GM12878 (cell line): ENCODE measurements around the gene MTA3. TPM values are rescaled to one million over a fixed set of nuclear protein-coding genes. Genes with fewer than 3 reads are reported as not detected.
A peak's percentile ranks its signal among the peaks of the same experiment; 100 is the strongest.

Experiments
- CBX5 ChIP-seq: sonication (generic); IDR thresholded peaks from 2 replicates; pipeline ENCODE4 v1.6.1; 2016; ENCODE audit warnings: low read depth, moderate library complexity, mild to moderate bottlenecking, inconsistent platforms
- DPF2 ChIP-seq: fragments of 450-650 bp; IDR thresholded peaks from 2 replicates; pipeline ENCODE4 v1.6.1; 2017; ENCODE audit warnings: mild to moderate bottlenecking
- EP300 ChIP-seq, 2 experiments: fragments of 150-350 bp in 1 of 2; IDR thresholded peaks; 2 replicates each; pipeline ENCODE4 v1.6.1; 2011 to 2012; ENCODE audit warnings: low read depth in 2 of 2, low read length in 2 of 2, borderline replicate concordance in 1 of 2, improper control_type of control experiment in 1 of 2, inconsistent platforms in 1 of 2; ENCODE audit not compliant: control insufficient read depth in 1 of 2
- MEF2B ChIP-seq: fragments of 450-650 bp; IDR thresholded peaks from 2 replicates; pipeline ENCODE4 v1.6.1; 2018; ENCODE audit warnings: mild to moderate bottlenecking, moderate library complexity; ENCODE audit not compliant: partially characterized antibody, poor library complexity, severe bottlenecking
- MXI1 ChIP-seq: fragments of 150-350 bp; IDR thresholded peaks from 2 replicates; pipeline ENCODE4 v1.6.1; 2011; ENCODE audit warnings: low read depth, mild to moderate bottlenecking, inconsistent platforms, low read length, improper control_type of control experiment
- NBN ChIP-seq: fragments of 450-650 bp; IDR thresholded peaks from 2 replicates; pipeline ENCODE4 v1.6.1; 2016
- NFIC ChIP-seq: IDR thresholded peaks from 2 replicates; pipeline ENCODE4 v1.6.1; 2012; ENCODE audit warnings: low read depth, mild to moderate bottlenecking, inconsistent platforms, low read length, moderate library complexity
- NR2C2 ChIP-seq: IDR thresholded peaks from 2 replicates; pipeline ENCODE4 v1.6.1; 2011; ENCODE audit warnings: borderline replicate concordance, low read depth; ENCODE audit not compliant: control insufficient read depth, insufficient read length
- POLR2AphosphoS5 ChIP-seq: IDR thresholded peaks from 2 replicates; pipeline ENCODE4 v1.6.1; 2011; ENCODE audit warnings: mild to moderate bottlenecking, low read length, inconsistent platforms
- POU2F2 ChIP-seq: IDR thresholded peaks from 3 replicates; pipeline ENCODE4 v1.6.1; 2011; ENCODE audit warnings: low read depth, mild to moderate bottlenecking, low read length, borderline replicate concordance
- RAD51 ChIP-seq: fragments of 450-650 bp; IDR thresholded peaks from 2 replicates; pipeline ENCODE4 v1.6.1; 2016; ENCODE audit warnings: moderate library complexity, mild to moderate bottlenecking, inconsistent platforms
- SMAD5 ChIP-seq: IDR thresholded peaks from 2 replicates; pipeline ENCODE4 v1.6.1; 2016; ENCODE audit warnings: antibody characterized with exemption, low read depth
- SMC3 ChIP-seq: IDR thresholded peaks from 2 replicates; pipeline ENCODE4 v1.6.1; 2011; ENCODE audit warnings: low read length, improper control_type of control experiment, borderline replicate concordance
- SPI1 ChIP-seq: IDR thresholded peaks from 2 replicates; pipeline ENCODE4 v1.6.1; 2011; ENCODE audit warnings: low read depth, mild to moderate bottlenecking, low read length, moderate library complexity, borderline replicate concordance; ENCODE audit not compliant: insufficient read depth
- ZNF207 ChIP-seq: fragments of 450-650 bp; IDR thresholded peaks from 2 replicates; pipeline ENCODE4 v1.6.1; 2014; ENCODE audit warnings: antibody characterized with exemption, mild to moderate bottlenecking, borderline replicate concordance
- polyA plus RNA-seq, 11 experiments: library from polyadenylated mRNA; depleted of rRNA in 4 of 11; unstranded in 6 of 11; stranded (reverse) in 5 of 11; fragments of >200 nt; fragmentation: Nextera tagmentation in 4 of 11; fragmentation: Illumina TruSeq in 1 of 11; extraction: Ambion mirVana in 4 of 11; extraction: Trizol in 1 of 11; gene quantifications; 1 replicate in 1 of 11; 2 replicates in 10 of 11; pipeline versions ENCODE4 v1.2.1 to v1.2.3, GENCODE V29; 2011 to 2016; ENCODE audit warnings: inconsistent platforms in 2 of 11, missing spikeins in 2 of 11, low read depth in 1 of 11
- total RNA-seq, 4 experiments: library from RNA; depleted of rRNA in 3 of 4; stranded (reverse); fragments of >200 nt in 3 of 4; fragmentation: Illumina TruSeq in 1 of 4; extraction: Trizol in 1 of 4; gene quantifications; 2 replicates each; pipeline versions ENCODE4 v1.2.1 to v1.2.3, GENCODE V29; 2013 to 2021
- TF ChIP-seq, protein P1 (sequence below): IDR thresholded peaks from 2 replicates; pipeline ENCODE4 v1.6.1; 2011; ENCODE audit warnings: borderline replicate concordance, low read depth, mild to moderate bottlenecking, moderate library complexity, low read length; ENCODE audit not compliant: insufficient read depth, poor library complexity, severe bottlenecking
- TF ChIP-seq, protein P2 (sequence below): fragments of 450-650 bp; IDR thresholded peaks from 2 replicates; pipeline ENCODE4 v1.6.1; 2017; ENCODE audit warnings: mild to moderate bottlenecking, low read depth, inconsistent platforms; ENCODE audit not compliant: poor library complexity, severe bottlenecking
- TF ChIP-seq, protein P3 (sequence below): fragments of 450-650 bp; IDR thresholded peaks from 2 replicates; pipeline ENCODE4 v1.6.1; 2016; ENCODE audit warnings: mild to moderate bottlenecking
- TF ChIP-seq, protein P4 (sequence below): fragments of 450-650 bp; IDR thresholded peaks from 2 replicates; pipeline ENCODE4 v1.6.1; 2017; ENCODE audit warnings: mild to moderate bottlenecking, moderate library complexity

The MTA3 gene
- total and polyA plus RNA-seq, 10 of the 15 experiments (the other 5 are each of a cell fraction or from before 2014, with no cell fraction given): 17.6 to 45.5 (median 26.5) TPM

DNA sequence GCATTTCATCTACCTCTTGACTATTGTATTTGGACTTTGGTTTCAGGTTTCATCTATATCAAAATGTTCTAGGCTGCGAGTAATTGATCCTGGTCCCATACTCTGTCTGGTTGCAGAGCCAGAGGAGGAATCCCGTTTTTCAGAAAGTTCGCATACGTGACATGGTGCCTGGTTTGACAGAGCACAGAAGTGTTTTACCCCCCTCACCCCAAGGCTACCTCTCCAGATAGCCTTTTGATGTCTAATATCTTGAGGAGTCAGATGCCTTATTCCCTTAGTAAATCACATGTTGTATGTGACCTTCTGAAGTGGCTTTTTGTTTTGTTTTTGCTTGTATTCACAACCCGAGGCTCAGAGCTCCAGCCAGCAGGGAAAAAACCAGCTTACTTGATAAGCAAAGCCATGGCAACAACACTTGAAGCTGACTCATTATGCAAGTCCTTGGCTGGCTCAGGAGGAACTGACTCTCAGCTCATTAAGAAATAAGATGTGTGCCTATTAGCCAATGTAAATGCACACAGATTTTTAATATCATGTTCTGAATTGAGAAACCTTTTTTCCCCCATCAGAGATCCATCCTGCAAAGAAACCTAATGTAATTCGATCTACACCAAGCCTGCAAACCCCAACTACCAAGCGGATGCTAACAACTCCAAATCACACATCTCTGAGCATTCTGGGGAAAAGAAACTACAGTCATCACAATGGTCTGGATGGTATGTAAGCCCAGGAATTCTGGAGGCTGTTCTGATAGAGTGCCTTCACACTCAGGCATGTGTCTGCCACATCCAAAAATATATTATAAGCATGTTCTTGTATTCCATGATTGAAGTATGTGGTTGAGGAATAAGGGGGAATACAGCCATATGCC lies 154.1 kb downstream of the MTA3 start (continued):
- TF ChIP-seq NR2C2 (no peak), SPI1 (peak; percentile 96), POU2F2 (peak; percentile 93; the same call in 2 of the 3 replicates), EP300 (IDR thresholded peaks at IDR 0.05; ENCODE audit: borderline replicate concordance in 1 of 2, control insufficient read depth in 1 of 2, low read depth in 2 of 2, low read length in 2 of 2) (peak; percentile 97), CBX5 (no peak), SMC3 (peak; percentile 16; the same call in 1 of the 2 replicates), POLR2AphosphoS5 (no peak), RAD51 (peak; percentile 86), NBN (peak; percentile 81; the same call in 1 of the 2 replicates), SMAD5 (no peak), MEF2B (peak; percentile 59), MXI1 (peak; percentile 96), ZNF207 (peak; percentile 26; the same call in 1 of the 2 replicates), NFIC (peak; percentile 55), DPF2 (peak; percentile 96)
- TF ChIP-seq, protein P1, sequence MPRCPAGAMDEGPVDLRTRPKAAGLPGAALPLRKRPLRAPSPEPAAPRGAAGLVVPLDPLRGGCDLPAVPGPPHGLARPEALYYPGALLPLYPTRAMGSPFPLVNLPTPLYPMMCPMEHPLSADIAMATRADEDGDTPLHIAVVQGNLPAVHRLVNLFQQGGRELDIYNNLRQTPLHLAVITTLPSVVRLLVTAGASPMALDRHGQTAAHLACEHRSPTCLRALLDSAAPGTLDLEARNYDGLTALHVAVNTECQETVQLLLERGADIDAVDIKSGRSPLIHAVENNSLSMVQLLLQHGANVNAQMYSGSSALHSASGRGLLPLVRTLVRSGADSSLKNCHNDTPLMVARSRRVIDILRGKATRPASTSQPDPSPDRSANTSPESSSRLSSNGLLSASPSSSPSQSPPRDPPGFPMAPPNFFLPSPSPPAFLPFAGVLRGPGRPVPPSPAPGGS: peak; percentile 40
- TF ChIP-seq, protein P2, sequence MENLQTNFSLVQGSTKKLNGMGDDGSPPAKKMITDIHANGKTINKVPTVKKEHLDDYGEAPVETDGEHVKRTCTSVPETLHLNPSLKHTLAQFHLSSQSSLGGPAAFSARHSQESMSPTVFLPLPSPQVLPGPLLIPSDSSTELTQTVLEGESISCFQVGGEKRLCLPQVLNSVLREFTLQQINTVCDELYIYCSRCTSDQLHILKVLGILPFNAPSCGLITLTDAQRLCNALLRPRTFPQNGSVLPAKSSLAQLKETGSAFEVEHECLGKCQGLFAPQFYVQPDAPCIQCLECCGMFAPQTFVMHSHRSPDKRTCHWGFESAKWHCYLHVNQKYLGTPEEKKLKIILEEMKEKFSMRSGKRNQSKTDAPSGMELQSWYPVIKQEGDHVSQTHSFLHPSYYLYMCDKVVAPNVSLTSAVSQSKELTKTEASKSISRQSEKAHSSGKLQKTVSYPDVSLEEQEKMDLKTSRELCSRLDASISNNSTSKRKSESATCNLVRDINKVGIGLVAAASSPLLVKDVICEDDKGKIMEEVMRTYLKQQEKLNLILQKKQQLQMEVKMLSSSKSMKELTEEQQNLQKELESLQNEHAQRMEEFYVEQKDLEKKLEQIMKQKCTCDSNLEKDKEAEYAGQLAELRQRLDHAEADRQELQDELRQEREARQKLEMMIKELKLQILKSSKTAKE: peak; percentile 85
- TF ChIP-seq, protein P3, sequence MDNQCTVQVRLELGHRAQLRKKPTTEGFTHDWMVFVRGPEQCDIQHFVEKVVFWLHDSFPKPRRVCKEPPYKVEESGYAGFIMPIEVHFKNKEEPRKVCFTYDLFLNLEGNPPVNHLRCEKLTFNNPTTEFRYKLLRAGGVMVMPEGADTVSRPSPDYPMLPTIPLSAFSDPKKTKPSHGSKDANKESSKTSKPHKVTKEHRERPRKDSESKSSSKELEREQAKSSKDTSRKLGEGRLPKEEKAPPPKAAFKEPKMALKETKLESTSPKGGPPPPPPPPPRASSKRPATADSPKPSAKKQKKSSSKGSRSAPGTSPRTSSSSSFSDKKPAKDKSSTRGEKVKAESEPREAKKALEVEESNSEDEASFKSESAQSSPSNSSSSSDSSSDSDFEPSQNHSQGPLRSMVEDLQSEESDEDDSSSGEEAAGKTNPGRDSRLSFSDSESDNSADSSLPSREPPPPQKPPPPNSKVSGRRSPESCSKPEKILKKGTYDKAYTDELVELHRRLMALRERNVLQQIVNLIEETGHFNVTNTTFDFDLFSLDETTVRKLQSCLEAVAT: peak; percentile 38; the same call in 1 of the 2 replicates
- TF ChIP-seq, protein P4, sequence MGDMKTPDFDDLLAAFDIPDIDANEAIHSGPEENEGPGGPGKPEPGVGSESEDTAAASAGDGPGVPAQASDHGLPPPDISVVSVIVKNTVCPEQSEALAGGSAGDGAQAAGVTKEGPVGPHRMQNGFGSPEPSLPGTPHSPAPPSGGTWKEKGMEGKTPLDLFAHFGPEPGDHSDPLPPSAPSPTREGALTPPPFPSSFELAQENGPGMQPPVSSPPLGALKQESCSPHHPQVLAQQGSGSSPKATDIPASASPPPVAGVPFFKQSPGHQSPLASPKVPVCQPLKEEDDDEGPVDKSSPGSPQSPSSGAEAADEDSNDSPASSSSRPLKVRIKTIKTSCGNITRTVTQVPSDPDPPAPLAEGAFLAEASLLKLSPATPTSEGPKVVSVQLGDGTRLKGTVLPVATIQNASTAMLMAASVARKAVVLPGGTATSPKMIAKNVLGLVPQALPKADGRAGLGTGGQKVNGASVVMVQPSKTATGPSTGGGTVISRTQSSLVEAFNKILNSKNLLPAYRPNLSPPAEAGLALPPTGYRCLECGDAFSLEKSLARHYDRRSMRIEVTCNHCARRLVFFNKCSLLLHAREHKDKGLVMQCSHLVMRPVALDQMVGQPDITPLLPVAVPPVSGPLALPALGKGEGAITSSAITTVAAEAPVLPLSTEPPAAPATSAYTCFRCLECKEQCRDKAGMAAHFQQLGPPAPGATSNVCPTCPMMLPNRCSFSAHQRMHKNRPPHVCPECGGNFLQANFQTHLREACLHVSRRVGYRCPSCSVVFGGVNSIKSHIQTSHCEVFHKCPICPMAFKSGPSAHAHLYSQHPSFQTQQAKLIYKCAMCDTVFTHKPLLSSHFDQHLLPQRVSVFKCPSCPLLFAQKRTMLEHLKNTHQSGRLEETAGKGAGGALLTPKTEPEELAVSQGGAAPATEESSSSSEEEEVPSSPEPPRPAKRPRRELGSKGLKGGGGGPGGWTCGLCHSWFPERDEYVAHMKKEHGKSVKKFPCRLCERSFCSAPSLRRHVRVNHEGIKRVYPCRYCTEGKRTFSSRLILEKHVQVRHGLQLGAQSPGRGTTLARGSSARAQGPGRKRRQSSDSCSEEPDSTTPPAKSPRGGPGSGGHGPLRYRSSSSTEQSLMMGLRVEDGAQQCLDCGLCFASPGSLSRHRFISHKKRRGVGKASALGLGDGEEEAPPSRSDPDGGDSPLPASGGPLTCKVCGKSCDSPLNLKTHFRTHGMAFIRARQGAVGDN: peak; percentile 79
